Activated gamma-delta T cell (primary cell): ENCODE results near the gene LLCFC1.

Source experiments
- DNase-seq: peaks from one replicate; lab custom pipeline; 2025; lab: John Stamatoyannopoulos, UW
- total RNA-seq, 2 donors: gene quantifications; one replicate each; lab custom pipeline; 2026; lab: John Stamatoyannopoulos, UW

Gene LLCFC1
- total RNA-seq: 0 reads per million in 2 donors

DNA sequence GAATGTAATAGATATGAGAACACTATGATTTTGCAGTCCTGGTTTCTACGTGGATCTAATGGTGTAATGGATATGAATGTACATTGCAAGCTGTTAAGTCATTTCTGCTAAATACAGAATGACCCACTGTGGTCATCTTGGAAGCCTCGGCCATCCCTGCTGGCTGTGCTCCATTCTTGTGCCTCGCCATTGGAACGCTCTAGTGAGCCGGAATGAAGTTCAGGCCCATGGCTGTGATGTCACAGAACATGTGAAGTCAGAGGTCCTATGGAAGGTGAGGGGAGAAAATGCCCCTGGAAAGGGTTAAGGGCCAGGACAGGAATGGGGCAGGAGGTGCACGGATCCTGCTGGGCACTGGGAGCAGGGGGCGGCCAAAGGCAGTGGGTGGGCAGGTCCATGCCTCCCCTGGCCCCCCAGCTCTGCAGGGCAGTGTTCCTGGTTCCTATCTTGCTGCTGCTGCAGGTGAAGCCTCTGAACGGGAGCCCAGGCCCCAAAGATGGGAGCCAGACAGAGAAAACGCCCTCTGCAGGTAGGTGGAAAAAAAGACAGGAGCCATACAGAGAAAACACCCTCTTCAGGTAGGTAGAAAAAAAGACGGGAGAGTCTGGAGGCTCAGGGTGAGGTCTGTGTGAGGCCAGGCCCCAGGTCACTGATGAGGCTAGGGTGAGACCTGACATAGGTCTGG is at the start of gene LLCFC1:
TSS of gene LLCFC1 (plus strand) at position 259 of the 685 bp plus-strand sequence. CDS start at position 397, 138 bp downstream.
- DNase-seq: no peak

DNA sequence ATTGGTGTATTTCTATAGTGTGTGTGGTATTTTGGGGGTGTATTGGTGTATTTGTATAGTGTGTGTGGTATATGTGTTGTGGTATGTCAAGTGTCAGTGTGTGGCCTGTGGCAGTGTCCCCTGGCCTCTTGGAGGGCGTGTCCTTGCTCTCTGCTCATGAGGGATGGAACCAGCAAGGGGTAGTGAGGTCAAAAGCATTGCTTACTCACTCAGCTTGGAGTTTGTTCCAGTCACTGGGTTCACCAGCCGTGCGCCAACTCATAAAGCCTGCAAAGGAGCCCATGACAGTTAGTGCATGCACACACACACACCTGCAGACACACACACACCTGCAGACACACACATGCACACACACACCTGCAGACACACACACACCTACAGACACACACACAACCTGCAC is 49.5 kb upstream of the LLCFC1 start:
- no peak for DNase-seq

DNA sequence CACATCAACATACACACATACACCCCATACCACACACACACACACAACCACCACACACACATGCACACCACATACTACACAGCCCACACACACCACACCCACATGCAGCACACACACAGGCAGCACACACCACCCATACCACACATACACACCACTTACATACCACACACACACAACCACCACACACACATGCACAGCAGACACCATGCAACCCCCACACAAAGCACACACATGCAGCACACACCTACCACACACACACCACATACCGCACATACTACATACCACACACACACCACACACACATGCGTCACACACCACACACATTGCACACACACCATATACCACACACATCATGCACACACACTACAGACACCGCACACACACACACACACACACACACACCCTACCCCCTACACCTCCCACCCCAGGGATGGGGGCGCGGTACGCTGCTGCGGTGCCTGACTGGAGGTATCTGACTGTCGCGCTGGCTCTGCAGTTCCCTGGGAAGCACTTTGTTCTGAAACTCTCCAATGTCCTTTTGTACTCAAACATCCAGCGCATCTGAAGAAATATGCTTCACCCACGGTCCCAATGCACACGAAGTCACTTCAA is 48.3 kb upstream of the LLCFC1 start:
- DNase-seq: no peak

DNA sequence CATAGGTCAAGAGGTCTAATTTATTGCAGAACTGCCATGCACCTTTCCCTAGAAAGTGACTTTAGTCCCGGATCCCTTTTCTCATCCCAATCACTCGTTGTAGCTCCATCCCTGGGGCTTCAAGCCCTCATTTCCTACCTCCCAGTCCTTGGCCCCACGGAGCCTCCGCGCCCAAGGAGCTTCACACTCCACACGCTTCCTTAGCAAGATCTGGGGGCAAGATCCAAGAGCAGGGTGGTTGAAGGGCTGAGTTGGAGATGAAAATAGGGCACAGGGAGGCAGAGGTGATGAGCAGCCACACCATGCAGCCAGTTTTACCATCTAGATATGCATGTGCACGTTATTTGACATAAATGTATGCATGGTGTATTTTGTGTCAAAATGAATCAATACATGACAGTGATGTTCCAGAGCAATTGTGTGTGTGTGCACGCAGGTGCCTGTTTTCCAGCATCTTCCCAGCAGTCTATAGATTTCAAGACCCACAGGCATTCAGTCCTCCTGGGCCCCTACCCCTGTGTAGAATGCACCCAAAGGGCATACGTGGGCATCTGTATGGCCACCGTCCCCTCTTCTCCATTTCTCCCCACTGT is 47.7 kb upstream of the LLCFC1 start:
- DNase-seq: no peak

DNA sequence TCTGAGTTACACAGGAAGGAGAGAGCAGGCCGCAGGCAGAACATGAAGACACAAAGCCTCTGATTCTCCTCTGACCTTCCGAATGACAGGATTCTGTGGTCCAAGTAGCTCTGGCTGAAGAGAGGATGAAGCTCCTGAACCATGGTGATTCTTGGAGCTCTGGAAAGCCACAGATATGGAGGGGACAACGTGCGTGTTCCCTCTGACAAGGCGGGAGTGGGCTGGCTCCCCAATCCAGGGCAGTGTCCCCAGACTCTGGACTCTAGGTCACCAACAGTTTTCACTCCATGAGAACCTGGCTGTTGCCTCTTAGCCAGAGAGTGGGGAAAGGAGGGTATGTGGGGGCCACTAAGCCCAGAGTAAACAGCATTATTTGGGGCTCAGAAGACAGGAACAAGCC is 46.3 kb upstream of the LLCFC1 start:
- no peak for DNase-seq

DNA sequence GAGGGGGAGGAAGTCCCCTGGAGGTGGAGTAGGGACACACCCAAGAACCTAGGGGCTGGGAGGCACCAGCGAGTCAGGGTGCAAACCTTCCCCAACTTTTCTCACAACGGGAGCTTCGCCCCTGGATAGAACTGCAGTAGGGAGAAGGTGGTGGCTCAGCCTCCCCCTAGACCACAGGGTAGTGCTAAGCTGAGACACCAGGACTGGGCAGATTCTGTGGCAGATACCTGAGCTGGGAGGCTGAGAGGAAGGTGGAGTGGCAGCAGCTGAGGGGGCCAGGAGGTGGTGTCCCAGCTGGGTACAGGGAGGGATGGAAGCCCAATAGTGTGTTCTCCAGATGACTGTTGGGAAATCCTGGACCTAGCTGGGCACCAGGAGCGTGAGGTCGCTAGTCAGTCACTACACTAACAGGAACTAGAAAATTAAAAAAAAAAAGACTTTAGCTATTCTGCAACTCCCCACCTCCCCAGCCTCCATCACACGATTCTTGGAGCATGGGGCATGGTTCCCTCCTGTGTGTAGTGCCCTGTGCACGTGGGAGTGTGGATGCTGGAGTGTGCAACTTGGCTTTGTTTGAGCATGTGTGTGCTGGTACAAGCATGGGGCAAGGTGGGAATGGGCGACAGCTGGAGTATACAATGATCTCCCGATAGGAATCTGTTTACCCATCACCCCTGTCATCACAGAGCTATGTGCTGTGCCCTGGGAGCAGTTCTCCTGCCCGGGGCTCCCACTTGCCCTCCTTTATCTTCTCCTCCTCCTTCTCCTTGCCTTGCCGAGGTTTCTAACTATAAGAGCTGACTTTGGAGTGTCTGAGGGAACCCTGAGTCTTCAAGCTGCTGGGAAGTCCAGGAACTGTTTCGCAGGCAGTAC is 44.9 kb upstream of the LLCFC1 start:
- DNase-seq: no peak

- no peak for DNase-seq
Measured at GRCh38 chr7:142894985-142895593, 44.2 kb upstream of the LLCFC1 start.

DNA sequence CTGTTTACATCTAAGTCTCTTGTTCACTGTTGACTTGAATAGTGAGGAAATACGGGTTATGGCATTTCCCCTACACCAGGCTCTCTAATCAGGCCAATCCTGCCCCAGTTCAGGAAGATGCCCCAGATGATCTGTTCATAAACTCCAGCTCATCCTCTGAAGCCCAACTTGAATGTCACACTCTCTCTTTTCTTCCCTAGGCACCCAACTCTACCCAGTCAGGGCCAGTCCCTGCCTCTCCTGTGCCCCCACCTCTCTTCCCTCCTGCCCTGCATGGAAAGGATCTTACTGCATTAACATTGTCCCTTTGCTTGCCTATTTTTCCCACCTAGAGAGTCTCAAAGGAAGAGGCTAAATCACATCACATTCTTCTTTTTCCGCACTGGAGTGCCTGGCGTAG is 43.1 kb upstream of the LLCFC1 start:
- DNase-seq: no peak

DNA sequence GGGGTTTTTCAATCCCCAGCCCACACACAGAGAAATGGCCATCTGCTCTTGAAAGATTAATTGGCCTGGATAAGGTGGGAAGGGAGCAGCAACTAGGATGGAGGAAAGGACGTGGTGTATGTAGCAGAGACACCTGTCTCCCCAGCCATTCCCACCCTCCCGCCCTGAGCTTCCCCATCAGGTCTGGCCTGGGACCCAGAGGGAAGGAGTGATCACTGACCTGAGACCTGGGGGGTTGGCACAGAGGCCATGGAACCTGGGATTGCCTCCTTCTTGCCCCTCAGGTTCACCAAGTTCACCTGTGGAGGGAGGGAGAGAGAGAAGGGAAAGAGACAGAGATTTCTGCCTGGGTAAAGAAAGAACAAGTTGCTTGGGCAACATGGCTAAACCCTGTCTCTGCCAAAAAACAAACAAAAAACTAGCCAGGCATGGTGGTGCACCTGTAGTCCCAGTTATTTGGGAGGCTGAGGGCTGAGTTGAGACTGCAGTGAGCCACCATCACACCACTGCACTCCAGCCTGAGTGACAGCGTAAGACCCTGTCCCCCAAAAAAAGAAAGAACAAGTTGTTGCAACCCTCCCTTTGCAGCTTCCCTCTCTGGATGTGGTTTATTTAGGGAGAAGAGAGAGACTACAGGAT is 42.4 kb upstream of the LLCFC1 start:
- DNase-seq: no peak

- no peak for DNase-seq
Measured at GRCh38 chr7:142897691-142898090, 41.6 kb upstream of the LLCFC1 start.

DNA sequence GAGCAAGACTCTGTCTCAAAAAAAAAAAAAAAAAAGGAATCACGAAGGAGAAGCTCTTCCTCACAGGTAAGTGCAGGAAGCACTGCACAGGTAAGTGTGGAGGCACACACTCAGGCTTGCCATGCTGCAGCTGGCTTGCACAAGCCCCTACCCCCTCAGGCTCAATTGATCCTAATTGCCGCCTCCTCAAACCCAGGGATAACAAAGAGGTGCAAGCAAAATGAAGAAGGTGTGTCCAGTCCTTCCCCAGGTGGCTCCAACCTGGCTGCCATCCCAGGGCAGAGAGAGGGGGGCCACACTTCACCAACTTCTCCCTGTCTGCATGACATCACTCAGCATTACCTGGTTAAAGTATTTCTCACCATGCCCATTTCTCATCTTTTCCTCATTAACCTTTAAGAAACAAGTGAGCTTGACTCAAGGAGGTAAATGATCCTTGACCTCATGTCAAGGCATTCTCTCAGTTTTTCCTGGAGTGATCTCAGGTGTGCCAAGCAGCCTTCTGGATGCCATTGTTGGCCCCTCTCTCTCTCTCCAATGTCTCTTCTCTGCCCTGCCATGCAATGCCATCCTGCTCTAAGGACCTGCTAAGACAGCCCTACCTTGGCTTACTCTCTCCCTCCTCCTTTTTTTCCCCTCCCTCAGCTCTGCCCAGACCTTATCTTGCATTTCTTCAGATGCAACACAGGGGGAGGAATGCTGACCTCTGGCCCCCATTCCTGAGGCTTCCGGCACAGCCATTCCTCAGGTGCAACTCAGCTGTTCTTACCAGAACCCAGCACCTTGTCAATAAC is 40.7 kb upstream of the LLCFC1 start:
- DNase-seq: no peak

DNA sequence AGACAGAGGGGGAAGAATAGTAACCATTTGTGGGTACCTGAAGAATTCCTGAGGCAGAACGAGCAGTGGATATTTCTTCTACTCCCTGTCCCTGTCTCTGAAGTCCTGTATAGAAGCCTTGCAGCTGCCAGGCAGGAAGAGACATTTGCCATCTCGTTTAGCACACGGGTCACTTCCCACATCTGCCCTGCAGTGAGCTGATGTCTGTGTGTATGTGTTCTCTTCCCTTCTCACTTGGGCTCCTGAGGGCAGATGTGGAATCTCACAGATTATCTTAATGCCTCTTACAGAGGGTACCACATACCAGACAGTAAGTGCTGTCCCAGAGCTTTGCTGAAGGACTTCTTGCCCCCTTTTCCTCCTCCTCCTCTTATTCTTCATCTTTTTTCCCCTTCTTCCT is 39.6 kb upstream of the LLCFC1 start:
- no peak for DNase-seq

DNA sequence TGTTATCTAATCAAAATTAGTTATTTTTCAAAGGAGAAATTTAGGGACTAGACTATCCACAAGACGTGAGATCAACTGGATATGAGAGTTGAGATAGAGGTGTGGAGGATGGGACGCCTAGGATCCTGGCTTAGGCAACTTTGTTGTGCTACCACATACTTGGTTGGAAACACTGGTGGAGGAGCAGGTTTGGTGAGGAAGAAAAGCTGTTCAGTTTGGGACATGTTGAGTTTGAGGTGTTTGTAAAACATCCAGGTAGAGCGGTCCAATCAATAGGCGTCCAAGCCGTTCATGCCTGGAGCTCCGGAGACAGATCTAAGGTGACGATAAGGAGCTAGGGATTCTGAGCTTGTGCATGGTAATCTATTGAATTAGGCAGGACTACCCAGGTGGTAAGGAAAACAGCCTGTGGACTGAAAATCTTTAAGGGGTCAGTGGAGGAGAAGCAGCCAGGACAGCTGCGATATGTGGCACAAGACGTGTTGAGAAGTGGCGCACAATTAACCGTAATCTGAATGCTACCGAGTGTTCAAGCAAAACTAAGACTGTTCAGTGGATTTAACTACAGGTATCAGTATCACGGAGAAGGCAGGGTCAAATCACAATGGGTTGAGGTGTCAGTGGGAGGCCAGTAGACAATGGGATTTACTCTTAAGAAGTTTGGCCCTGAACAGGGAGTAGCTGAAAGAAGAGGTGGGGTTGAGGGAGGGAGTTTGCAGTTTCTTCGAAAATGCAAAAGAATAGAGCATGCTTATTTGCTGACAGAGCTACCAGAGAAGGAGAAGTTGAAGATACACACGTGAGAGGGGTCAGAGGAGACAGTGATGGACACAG is 37.6 kb upstream of the LLCFC1 start:
- DNase-seq: no peak

GRCh38 chr7:142904128-142904527 is 35.2 kb upstream of the LLCFC1 start:
- DNase-seq: no peak

- DNase-seq: no peak
Measured at GRCh38 chr7:142905759-142906158, 33.5 kb upstream of the LLCFC1 start.

- no peak for DNase-seq
Measured at GRCh38 chr7:142906643-142907042, 32.6 kb upstream of the LLCFC1 start.

DNA sequence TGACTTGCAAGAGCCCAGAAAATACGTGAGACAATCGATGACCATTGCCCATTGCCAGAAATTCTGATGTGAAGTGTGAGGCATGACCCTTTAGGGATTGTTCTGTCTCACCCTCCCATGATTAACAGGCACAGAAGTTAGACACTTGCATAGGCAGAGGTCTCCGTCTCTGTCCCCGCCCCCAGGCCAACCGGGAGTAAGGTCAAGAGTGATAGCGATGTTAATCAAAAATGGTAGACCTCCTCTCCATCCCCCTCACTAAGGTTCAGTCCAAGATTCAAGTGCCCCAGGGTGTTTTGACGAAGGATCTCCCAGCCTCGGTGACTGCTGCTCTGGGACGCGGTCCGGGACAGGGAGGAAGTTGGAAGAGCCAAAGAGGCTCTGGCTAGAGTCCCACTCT is 31.0 kb upstream of the LLCFC1 start:
- DNase-seq: no peak

- DNase-seq: no peak
Measured at GRCh38 chr7:142908921-142909890, 30.1 kb upstream of the LLCFC1 start.

GRCh38 chr7:142910031-142910433 is 29.3 kb upstream of the LLCFC1 start:
- no peak for DNase-seq
